ENCODE results near the gene KRT81.

DNA sequence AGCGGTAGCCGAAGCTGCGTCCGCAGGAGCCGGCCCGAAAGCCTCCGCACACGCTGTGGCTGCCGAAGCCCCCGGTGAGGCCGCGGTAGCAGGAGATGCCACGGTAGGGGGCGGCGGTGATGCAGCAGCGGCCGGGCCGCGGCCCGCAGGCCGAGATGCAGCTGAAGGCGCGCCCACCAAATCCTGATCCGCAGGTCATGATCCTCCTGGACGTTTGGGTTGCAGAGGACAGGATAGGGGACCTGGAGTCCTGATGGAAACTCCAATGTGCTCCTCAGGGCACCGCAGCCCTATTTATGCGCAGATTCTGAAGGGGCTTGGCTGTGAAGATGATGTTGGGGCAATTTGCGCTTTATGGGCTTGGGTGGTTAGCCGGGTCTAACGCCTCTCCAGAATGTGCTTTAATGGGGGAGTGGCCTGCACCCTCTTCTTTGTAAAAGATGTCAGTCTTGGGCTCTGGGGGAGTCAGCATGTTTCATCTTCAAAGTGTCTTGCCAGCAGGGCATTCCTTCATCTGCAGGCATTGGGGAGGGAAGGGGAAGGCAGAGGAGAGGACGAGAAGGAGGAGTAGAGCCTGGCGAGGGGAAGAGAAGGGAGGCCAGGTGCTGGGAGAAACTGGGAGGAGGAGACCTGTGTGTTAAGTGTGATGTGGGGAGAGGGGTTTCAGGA is at the start of gene KRT81:
- TF ChIP-seq POLR2A (IDR thresholded peaks at IDR 0.05; ENCODE audit: low read length) = no peak
- TF ChIP-seq GATA1 (IDR thresholded peaks at IDR 0.05; ENCODE audit: low read depth, low read length) = no peak

Data from erythroblast (primary cell).